Ectodermal cell (in vitro differentiated cells): Measurements from ENCODE around the gene OAT.
A peak's percentile ranks its signal among the peaks of the same experiment; 100 is the strongest.

ENCODE experiments used
- H3K27ac ChIP-seq: 2 replicates; pipeline ENCODE4 v1.7.0; 2013; ENCODE audit warnings: mild to moderate bottlenecking, low read depth, low read length; ENCODE audit not compliant: insufficient read depth, poor library complexity, severe bottlenecking
- H3K27me3 ChIP-seq: 2 replicates; pipeline ENCODE4 v1.7.0; 2013; ENCODE audit warnings: mild to moderate bottlenecking, low read length; ENCODE audit not compliant: insufficient read depth, control insufficient read depth, poor library complexity, severe bottlenecking
- H3K36me3 ChIP-seq: one replicate; pipeline ENCODE4 v1.7.0; 2013; ENCODE audit warnings: low read length; ENCODE audit not compliant: control insufficient read depth, insufficient read depth
- H3K4me1 ChIP-seq: one replicate; pipeline ENCODE4 v1.7.0; 2013; ENCODE audit warnings: low read length; ENCODE audit not compliant: control insufficient read depth, insufficient read depth
- H3K4me3 ChIP-seq: 2 replicates; pipeline ENCODE4 v1.7.0; 2013; ENCODE audit warnings: low read depth, low read length, control low read depth; ENCODE audit not compliant: insufficient read depth
- H3K9me3 ChIP-seq: 2 replicates; pipeline ENCODE4 v1.7.0; 2013; ENCODE audit warnings: mild to moderate bottlenecking, low read length, moderate library complexity; ENCODE audit not compliant: control insufficient read depth
- WGBS, 2 experiments: methylation state at CpG; one replicate each; pipeline ENCODE4 v1.1.7; 2013; ENCODE audit warnings: missing lambda C conversion rate in 2 of 2; 5-methylcytosine and 5-hydroxymethylcytosine counted together

OAT gene

GRCh38 chr10:124458889-124459288 lies 40.2 kb upstream of the OAT start:
- Histone ChIP-seq H3K27ac (no peak overlapping the region), H3K4me1 (no peaks in the 10 kb centered on the region), H3K27me3 (peaks cover 28% of the 10 kb centered on the region), H3K9me3 (no peaks in the 10 kb centered on the region), H3K4me3 (no peak overlapping the region), H3K36me3 (no peaks in the 10 kb centered on the region)
- WGBS, 2 experiments, result 24 to 37% methylated on average over 2 of the region's 2 CpGs

- Histone ChIP-seq H3K4me1 (no peaks in the 10 kb centered on the region), H3K27ac (no peak overlapping the region), H3K4me3 (no peak overlapping the region), H3K9me3 (no peaks in the 10 kb centered on the region), H3K27me3 (peaks cover 33% of the 10 kb centered on the region), H3K36me3 (no peaks in the 10 kb centered on the region)
- 94% methylated on average over 4 of the region's 4 CpGs for WGBS, 2 experiments
These were observed 39.8 kb upstream of the OAT start for GRCh38 chr10:124458473-124458872.

- peaks cover 63% of the 10 kb centered on the region for H3K27me3 ChIP-seq
- WGBS, 2 experiments, result 75 to 78% methylated on average over 7 of the region's 7 CpGs
- H3K9me3 ChIP-seq, result no peaks in the 10 kb centered on the region
These were observed 36.7 kb upstream of the OAT start for GRCh38 chr10:124455441-124455840.

GRCh38 chr10:124453960-124454610 lies 35.4 kb upstream of the OAT start:
- H3K9me3 ChIP-seq, result no peaks in the 10 kb centered on the region
- peaks cover 77% of the 10 kb centered on the region for H3K27me3 ChIP-seq
- H3K27ac ChIP-seq, result no peak overlapping the region
- peaks cover 22% of the 10 kb centered on the region for H3K4me1 ChIP-seq
- H3K4me3 ChIP-seq, result no peak overlapping the region
- H3K36me3 ChIP-seq, result no peaks in the 10 kb centered on the region
- 29% methylated on average over 8 of the region's 8 CpGs for WGBS, 2 experiments

More at GRCh38 chr10:124455441-124455840, 36.7 kb upstream of the OAT start:
- Histone ChIP-seq H3K27ac (no peak overlapping the region), H3K36me3 (no peaks in the 10 kb centered on the region), H3K4me3 (no peak overlapping the region), H3K4me1 (peaks cover 13% of the 10 kb centered on the region)

- H3K4me1 ChIP-seq, result peaks cover 26% of the 10 kb centered on the region
- H3K27ac ChIP-seq, result no peak overlapping the region
- 1 to 2% methylated on average over 5 to 6 of the region's 6 CpGs for WGBS, 2 experiments
- H3K36me3 ChIP-seq, result no peaks in the 10 kb centered on the region
- no peaks in the 10 kb centered on the region for H3K9me3 ChIP-seq
- H3K27me3 ChIP-seq, result peaks cover 100% of the 10 kb centered on the region
- H3K4me3 ChIP-seq, result no peak overlapping the region
These were observed 32.6 kb upstream of the OAT start for GRCh38 chr10:124451276-124451675.

GRCh38 chr10:124450783-124451057 lies 32.0 kb upstream of the OAT start:
- WGBS, 2 experiments, result 13 to 18% methylated on average over 5 of the region's 5 CpGs
- Histone ChIP-seq H3K27me3 (peaks cover 100% of the 10 kb centered on the region), H3K36me3 (no peaks in the 10 kb centered on the region), H3K4me3 (peak overlapping the region; percentile 28), H3K9me3 (no peaks in the 10 kb centered on the region), H3K4me1 (peaks cover 26% of the 10 kb centered on the region), H3K27ac (no peak overlapping the region)

GRCh38 chr10:124450012-124450782 lies 31.5 kb upstream of the OAT start, which contains the start of gene NKX1-2:
Gene NKX1-2 (minus strand): TSS chr10:124450035. CDS start chr10:124449943, 92 bp downstream.
- H3K27ac ChIP-seq, result no peak within 1 kb of the TSS
- 2% methylated on average over 57 of the region's 57 CpGs for WGBS, 2 experiments
- H3K36me3 ChIP-seq, result no peaks in the 10 kb centered on the region
- peak within 1 kb of the TSS; percentile 28 for H3K4me3 ChIP-seq
- H3K9me3 ChIP-seq, result no peaks in the 10 kb centered on the region
- peaks cover 26% of the 10 kb centered on the region for H3K4me1 ChIP-seq
- peaks cover 100% of the 10 kb centered on the region for H3K27me3 ChIP-seq

GRCh38 chr10:124449170-124450011 lies 30.7 kb upstream of the OAT start:
- H3K4me3 ChIP-seq, result peak overlapping the region; percentile 28
- WGBS, 2 experiments, result 1% methylated on average over 59 of the region's 59 CpGs
- peaks cover 100% of the 10 kb centered on the region for H3K27me3 ChIP-seq

GRCh38 chr10:124448696-124449169 lies 30.0 kb upstream of the OAT start:
- H3K36me3 ChIP-seq, result no peaks in the 10 kb centered on the region
- H3K9me3 ChIP-seq, result no peaks in the 10 kb centered on the region
- H3K27ac ChIP-seq, result no peak overlapping the region
- peaks cover 94% of the 10 kb centered on the region for H3K27me3 ChIP-seq
- H3K4me1 ChIP-seq, result peaks cover 26% of the 10 kb centered on the region
- H3K4me3 ChIP-seq, result no peak overlapping the region
- WGBS, 2 experiments, result 0 to 1% methylated on average over 26 of the region's 26 CpGs

More at GRCh38 chr10:124449170-124450011, 30.7 kb upstream of the OAT start:
- no peak overlapping the region for H3K27ac ChIP-seq
- peaks cover 26% of the 10 kb centered on the region for H3K4me1 ChIP-seq
- no peaks in the 10 kb centered on the region for H3K9me3 ChIP-seq
- no peaks in the 10 kb centered on the region for H3K36me3 ChIP-seq
